Urinary bladder (tissue), 4 donors: Measurements from ENCODE around the gene SLC25A44. TPM values are rescaled to one million over a fixed set of nuclear protein-coding genes. Genes with fewer than 3 reads are reported as not detected.

Source experiments
- DNase-seq: peaks from one replicate; pipeline ENCODE4 v3.0.0-alpha.2; 2015; ENCODE audit errors: extremely low spot score
- H3K27ac ChIP-seq: one replicate; pipeline ENCODE4 v1.5.1; 2013; ENCODE audit warnings: low read depth, mild to moderate bottlenecking, moderate library complexity
- H3K36me3 ChIP-seq: one replicate; pipeline ENCODE4 v1.6.1; 2013; ENCODE audit warnings: mild to moderate bottlenecking, moderate library complexity; ENCODE audit not compliant: insufficient read depth
- H3K4me1 ChIP-seq: one replicate; pipeline ENCODE4 v1.6.1; 2013; ENCODE audit warnings: mild to moderate bottlenecking, moderate library complexity; ENCODE audit not compliant: insufficient read depth
- H3K4me3 ChIP-seq: one replicate; pipeline ENCODE4 v1.5.1; 2013; ENCODE audit warnings: low read depth, low read length
- WGBS: extraction: QIAGEN DNeasy Blood & Tissue Kit; methylation state at CpG from one replicate; pipeline ENCODE4 v1.1.7; 2013; 5-methylcytosine and 5-hydroxymethylcytosine counted together
- polyA plus RNA-seq: library from polyadenylated mRNA; stranded (reverse); fragments of 200-250 nt; gene quantifications from one replicate; pipeline ENCODE4 v1.2.3, GENCODE V29; 2013
- total RNA-seq: library from RNA; depleted of rRNA; stranded (reverse); fragments of >200 nt; gene quantifications from one replicate; pipeline ENCODE4 v1.2.3, GENCODE V29; 2014
- donor health status: healthy with polysubstance abuse.
- donor health status: healthy.

SLC25A44 gene
- total and polyA plus RNA-seq, 2 donors: 5.7 to 13.9 TPM

GRCh38 chr1:156154317-156154749, 39.6 kb upstream of the SLC25A44 start:
- H3K4me3 ChIP-seq: no peak overlapping the region
- H3K27ac ChIP-seq: no peak overlapping the region
- no peaks in the 10 kb centered on the region for H3K4me1 ChIP-seq
- no peak for DNase-seq
- H3K36me3 ChIP-seq: no peaks in the 10 kb centered on the region
- 64% methylated on average over 11 of the region's 11 CpGs for WGBS

GRCh38 chr1:156155756-156156510, 38.0 kb upstream of the SLC25A44 start:
- no peak for DNase-seq
- no peaks in the 10 kb centered on the region for H3K36me3 ChIP-seq
- WGBS: 59% methylated on average over 12 of the region's 12 CpGs
- H3K27ac ChIP-seq: no peak overlapping the region
- no peak overlapping the region for H3K4me3 ChIP-seq
- no peaks in the 10 kb centered on the region for H3K4me1 ChIP-seq

GRCh38 chr1:156157506-156157905, 36.4 kb upstream of the SLC25A44 start:
- H3K36me3 ChIP-seq: no peaks in the 10 kb centered on the region
- WGBS: 88% methylated on average over 3 of the region's 3 CpGs
- no peak for DNase-seq
- no peak overlapping the region for H3K4me3 ChIP-seq
- no peak overlapping the region for H3K27ac ChIP-seq
- H3K4me1 ChIP-seq: no peaks in the 10 kb centered on the region

GRCh38 chr1:156157966-156158365, 35.9 kb upstream of the SLC25A44 start:
- no peaks in the 10 kb centered on the region for H3K36me3 ChIP-seq
- DNase-seq: no peak
- H3K4me1 ChIP-seq: no peaks in the 10 kb centered on the region
- H3K27ac ChIP-seq: no peak overlapping the region
- H3K4me3 ChIP-seq: no peak overlapping the region
- WGBS: 80% methylated on average over 5 of the region's 5 CpGs

- WGBS: 57% methylated on average over 13 of the region's 13 CpGs
- Histone ChIP-seq H3K4me1 (no peaks in the 10 kb centered on the region), H3K36me3 (no peaks in the 10 kb centered on the region), H3K27ac (no peak overlapping the region), H3K4me3 (no peak overlapping the region)
- no peak for DNase-seq
These were observed 33.7 kb upstream of the SLC25A44 start for GRCh38 chr1:156160000-156160742.

GRCh38 chr1:156160743-156161171, 33.1 kb upstream of the SLC25A44 start:
- no peak overlapping the region for H3K27ac ChIP-seq
- 8% methylated on average over 22 of the region's 22 CpGs for whole genome bisulfite sequencing
- peak; percentile 61 for DNase-seq
- no peaks in the 10 kb centered on the region for H3K4me1 ChIP-seq
- H3K4me3 ChIP-seq: peak overlapping the region; percentile 32
- H3K36me3 ChIP-seq: no peaks in the 10 kb centered on the region

GRCh38 chr1:156162430-156163037, 31.4 kb upstream of the SLC25A44 start:
- no peaks in the 10 kb centered on the region for H3K36me3 ChIP-seq
- WGBS: 65% methylated on average over 5 of the region's 5 CpGs
- no peaks in the 10 kb centered on the region for H3K4me1 ChIP-seq
- H3K4me3 ChIP-seq: no peak overlapping the region
- no peak for DNase-seq
- H3K27ac ChIP-seq: no peak overlapping the region

GRCh38 chr1:156163712-156164111, 30.2 kb upstream of the SLC25A44 start:
- 96% methylated on average over 1 of the region's 1 CpG for WGBS
- Histone ChIP-seq H3K27ac (no peak overlapping the region), H3K4me1 (no peaks in the 10 kb centered on the region), H3K4me3 (no peak overlapping the region), H3K36me3 (no peaks in the 10 kb centered on the region)
- no peak for DNase-seq

GRCh38 chr1:156164125-156164831, 29.6 kb upstream of the SLC25A44 start:
- H3K36me3 ChIP-seq: no peaks in the 10 kb centered on the region
- H3K27ac ChIP-seq: no peak overlapping the region
- H3K4me1 ChIP-seq: no peaks in the 10 kb centered on the region
- DNase-seq: no peak
- 83% methylated on average over 6 of the region's 6 CpGs for WGBS
- no peak overlapping the region for H3K4me3 ChIP-seq

- WGBS: 78% methylated on average over 2 of the region's 2 CpGs
- Histone ChIP-seq H3K4me1 (no peaks in the 10 kb centered on the region), H3K27ac (no peak overlapping the region), H3K4me3 (no peak overlapping the region), H3K36me3 (no peaks in the 10 kb centered on the region)
- no peak for DNase-seq
These were observed 28.8 kb upstream of the SLC25A44 start for GRCh38 chr1:156165083-156165482.

- no peak for DNase-seq
- WGBS: 75% methylated on average over 5 of the region's 5 CpGs
- no peaks in the 10 kb centered on the region for H3K4me1 ChIP-seq
- no peak overlapping the region for H3K27ac ChIP-seq
- H3K4me3 ChIP-seq: no peak overlapping the region
- no peaks in the 10 kb centered on the region for H3K36me3 ChIP-seq
These were observed 26.4 kb upstream of the SLC25A44 start for GRCh38 chr1:156167536-156167935.

GRCh38 chr1:156172696-156173470, 21.0 kb upstream of the SLC25A44 start:
- H3K36me3 ChIP-seq: no peaks in the 10 kb centered on the region
- 84% methylated on average over 9 of the region's 9 CpGs for WGBS
- no peak overlapping the region for H3K4me3 ChIP-seq
- no peak for DNase-seq
- H3K4me1 ChIP-seq: no peaks in the 10 kb centered on the region
- no peak overlapping the region for H3K27ac ChIP-seq
